ENCODE results near the gene CHRM5. TPM values are rescaled to one million over a fixed set of nuclear protein-coding genes. Genes with fewer than 3 reads are reported as not detected.

Gene CHRM5
- total RNA-seq, 4 donors from 2014 or later = not detected

GRCh38 chr15:34106423-34106822, 138.1 kb downstream of the CHRM5 start:
- Histone ChIP-seq H3K27me3 (no peaks in the 10 kb centered on the region), H3K9me3 (no peaks in the 10 kb centered on the region), H3K4me3 (no peak overlapping the region), H3K4me1 (peaks cover 6% of the 10 kb centered on the region), H3K27ac (no peak overlapping the region), H3K36me3 (no peaks in the 10 kb centered on the region)
- 95% methylated on average over 1 of the region's 1 CpG for WGBS
- no peak for TF ChIP-seq EP300 (IDR thresholded peaks at IDR 0.05)
- no peak for TF ChIP-seq POLR2A (IDR thresholded peaks at IDR 0.05)
- DNase-seq (ENCODE audit: low spot score in 2 of 2) = no peak

- TF ChIP-seq POLR2AphosphoS5 (IDR thresholded peaks at IDR 0.05) = no peak
- TF ChIP-seq EP300 (IDR thresholded peaks at IDR 0.05) = no peak
- no peak for TF ChIP-seq POLR2A (IDR thresholded peaks at IDR 0.05)
- TF ChIP-seq CTCF (IDR thresholded peaks at IDR 0.05) = no peak
- no peaks in the 10 kb centered on the region for H3K27me3 ChIP-seq
- H3K4me1 ChIP-seq = peaks cover 6% of the 10 kb centered on the region
- no peak overlapping the region for H3K27ac ChIP-seq
- no peaks in the 10 kb centered on the region for H3K9me3 ChIP-seq
- WGBS = 90% methylated on average over 2 of the region's 2 CpGs
- DNase-seq (ENCODE audit: low spot score in 2 of 2) = no peak
- H3K36me3 ChIP-seq = no peaks in the 10 kb centered on the region
- H3K4me3 ChIP-seq = no peak overlapping the region
These were observed 139.0 kb downstream of the CHRM5 start for GRCh38 chr15:34107315-34107714.

- WGBS = 72% methylated on average over 5 of the region's 5 CpGs
- no peak for DNase-seq (ENCODE audit: low spot score in 2 of 2)
- Histone ChIP-seq H3K27me3 (peaks cover 3% of the 10 kb centered on the region), H3K36me3 (no peaks in the 10 kb centered on the region), H3K27ac (no peak overlapping the region), H3K4me3 (no peak overlapping the region), H3K4me1 (no peaks in the 10 kb centered on the region), H3K9me3 (no peaks in the 10 kb centered on the region)
- TF ChIP-seq POLR2AphosphoS5 (IDR thresholded peaks at IDR 0.05) = no peak
- TF ChIP-seq CTCF (IDR thresholded peaks at IDR 0.05) = peak in 1 of 2 donors; percentile 38
- no peak for TF ChIP-seq EP300 (IDR thresholded peaks at IDR 0.05)
- TF ChIP-seq POLR2A (IDR thresholded peaks at IDR 0.05) = no peak
These were observed 141.7 kb downstream of the CHRM5 start for GRCh38 chr15:34109797-34110663.

- TF ChIP-seq CTCF (IDR thresholded peaks at IDR 0.05) = no peak
- no peak for TF ChIP-seq EP300 (IDR thresholded peaks at IDR 0.05)
- TF ChIP-seq POLR2A (IDR thresholded peaks at IDR 0.05) = no peak
- no peak for TF ChIP-seq POLR2AphosphoS5 (IDR thresholded peaks at IDR 0.05)
- H3K27ac ChIP-seq = no peak overlapping the region
- H3K9me3 ChIP-seq = no peaks in the 10 kb centered on the region
- no peak overlapping the region for H3K4me3 ChIP-seq
- DNase-seq (ENCODE audit: low spot score in 2 of 2) = no peak
- WGBS = 76% methylated on average over 6 of the region's 6 CpGs
- H3K4me1 ChIP-seq = no peaks in the 10 kb centered on the region
- no peaks in the 10 kb centered on the region for H3K36me3 ChIP-seq
- peaks cover 6% of the 10 kb centered on the region for H3K27me3 ChIP-seq
These were observed 143.2 kb downstream of the CHRM5 start for GRCh38 chr15:34111488-34111887.

- WGBS = 73% methylated on average over 2 of the region's 2 CpGs
These were observed 145.9 kb downstream of the CHRM5 start for GRCh38 chr15:34114215-34114614.

More at GRCh38 chr15:34114215-34114614, 145.9 kb downstream of the CHRM5 start:
- no peak overlapping the region for H3K4me3 ChIP-seq
- H3K4me1 ChIP-seq = no peaks in the 10 kb centered on the region
- DNase-seq (ENCODE audit: low spot score in 2 of 2) = no peak
- no peaks in the 10 kb centered on the region for H3K9me3 ChIP-seq
- no peak overlapping the region for H3K27ac ChIP-seq
- TF ChIP-seq CTCF (IDR thresholded peaks at IDR 0.05) = no peak
- TF ChIP-seq POLR2A (IDR thresholded peaks at IDR 0.05) = no peak
- TF ChIP-seq POLR2AphosphoS5 (IDR thresholded peaks at IDR 0.05) = no peak
- no peak for TF ChIP-seq EP300 (IDR thresholded peaks at IDR 0.05)
- peaks cover 6% of the 10 kb centered on the region for H3K27me3 ChIP-seq
- H3K36me3 ChIP-seq = no peaks in the 10 kb centered on the region
